ENCODE measurements around the gene NEUROD4. TPM values are rescaled to one million over a fixed set of nuclear protein-coding genes. Genes with fewer than 3 reads are reported as not detected.

NEUROD4 gene
- total RNA-seq, 2 experiments from 2014 or later, result not detected

DNA sequence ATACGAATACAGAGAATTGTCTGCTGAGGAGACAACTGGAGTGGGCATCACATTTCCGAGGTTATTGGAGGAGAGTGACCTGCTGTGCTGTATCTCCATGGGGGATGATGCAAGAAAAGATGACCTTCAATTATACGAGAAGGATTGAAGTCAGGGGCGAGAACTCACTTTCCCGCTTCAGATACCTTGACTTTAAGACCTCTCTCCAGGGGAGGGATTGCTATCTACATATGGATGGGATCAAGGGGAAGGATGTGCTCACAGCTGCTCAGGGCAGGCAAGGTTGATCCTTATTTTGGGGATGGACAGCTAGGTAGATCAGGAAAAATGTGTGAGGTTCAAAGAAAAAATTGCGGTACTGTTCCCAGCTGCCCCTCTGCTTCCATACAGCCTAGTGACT, 24.4 kb downstream of the NEUROD4 start:
- POLR2A ChIA-PET, result no interaction called here
- intact Hi-C loops (cut with micrococcal nuclease; ENCODE audit: unreplicated experiment), result no loop called here

DNA sequence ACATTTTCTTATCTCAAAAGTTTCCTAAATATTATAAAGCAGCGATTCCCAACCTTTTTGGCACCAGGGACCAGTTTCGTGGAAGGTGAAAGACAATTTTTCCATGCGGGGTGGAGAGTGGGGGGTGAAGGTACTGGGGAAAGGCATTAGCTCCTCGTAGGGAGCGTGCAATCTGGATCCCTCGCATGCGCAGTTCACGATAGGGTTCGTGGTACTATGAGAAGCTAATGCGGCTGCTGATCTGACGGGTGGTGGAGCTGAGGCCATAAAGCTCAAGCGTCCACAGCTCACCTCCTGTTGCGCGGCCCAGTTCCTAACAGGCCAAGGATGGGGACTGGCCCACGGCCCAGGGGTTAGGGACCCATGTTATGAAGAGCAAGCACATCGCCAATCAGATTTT, 29.9 kb downstream of the NEUROD4 start:
- Histone ChIP-seq H3K9me2 (ENCODE audit: insufficient read depth, low read length) (no peaks in the 10 kb centered on the region), H3K4me1 (ENCODE audit: insufficient read depth, low read length, poor library complexity, severe bottlenecking) (no peaks in the 10 kb centered on the region), H3K4me3 (ENCODE audit: low read depth, low read length, poor library complexity, severe bottlenecking) (no peak overlapping the region), H3K9me3 (ENCODE audit: low read length) (no peaks in the 10 kb centered on the region), H3K36me3 (ENCODE audit: insufficient read depth, low read length) (no peaks in the 10 kb centered on the region), H4K20me1 (ENCODE audit: insufficient read depth, low read length) (no peaks in the 10 kb centered on the region), H3K4me2 (ENCODE audit: low read length) (no peak overlapping the region), H3K27ac (ENCODE audit: low read depth, low read length, poor library complexity, severe bottlenecking) (no peak overlapping the region), H2AFZ (ENCODE audit: low read length) (no peak overlapping the region), H3K79me2 (ENCODE audit: insufficient read depth, low read depth, low read length) (no peaks in the 10 kb centered on the region)
- no TSS peak for BruUV-seq (replicated peaks)
- CTCF ChIA-PET (ENCODE audit: unreplicated experiment), result no interaction called here
- intact Hi-C loops (cut with micrococcal nuclease; ENCODE audit: unreplicated experiment), result no loop called here
- TF ChIP-seq, protein P1, sequence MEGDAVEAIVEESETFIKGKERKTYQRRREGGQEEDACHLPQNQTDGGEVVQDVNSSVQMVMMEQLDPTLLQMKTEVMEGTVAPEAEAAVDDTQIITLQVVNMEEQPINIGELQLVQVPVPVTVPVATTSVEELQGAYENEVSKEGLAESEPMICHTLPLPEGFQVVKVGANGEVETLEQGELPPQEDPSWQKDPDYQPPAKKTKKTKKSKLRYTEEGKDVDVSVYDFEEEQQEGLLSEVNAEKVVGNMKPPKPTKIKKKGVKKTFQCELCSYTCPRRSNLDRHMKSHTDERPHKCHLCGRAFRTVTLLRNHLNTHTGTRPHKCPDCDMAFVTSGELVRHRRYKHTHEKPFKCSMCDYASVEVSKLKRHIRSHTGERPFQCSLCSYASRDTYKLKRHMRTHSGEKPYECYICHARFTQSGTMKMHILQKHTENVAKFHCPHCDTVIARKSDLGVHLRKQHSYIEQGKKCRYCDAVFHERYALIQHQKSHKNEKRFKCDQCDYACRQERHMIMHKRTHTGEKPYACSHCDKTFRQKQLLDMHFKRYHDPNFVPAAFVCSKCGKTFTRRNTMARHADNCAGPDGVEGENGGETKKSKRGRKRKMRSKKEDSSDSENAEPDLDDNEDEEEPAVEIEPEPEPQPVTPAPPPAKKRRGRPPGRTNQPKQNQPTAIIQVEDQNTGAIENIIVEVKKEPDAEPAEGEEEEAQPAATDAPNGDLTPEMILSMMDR (conservative IDR thresholded peaks at IDR 0.05; ENCODE audit: low read length), result no peak
- TF ChIP-seq EZH2phosphoT487 (IDR thresholded peaks at IDR 0.05; ENCODE audit: borderline replicate concordance, low read depth, low read length), result no peak
- POLR2A ChIA-PET, result interaction anchor here (0.7 kb wide), 1 partner anchor 178 kb away, joined by 3 read pairs; no protein-coding TSS in a partner anchor
- DNase-seq (ENCODE audit: low spot score), result no peak

More for the DNA sequence above, 24.4 kb downstream of the NEUROD4 start:
- no peak overlapping the region for H3K27ac ChIP-seq (ENCODE audit: low read depth, low read length, poor library complexity, severe bottlenecking)
- no peak overlapping the region for H3K4me2 ChIP-seq (ENCODE audit: low read length)
- no peak for DNase-seq (ENCODE audit: low spot score)
- no peaks in the 10 kb centered on the region for H3K36me3 ChIP-seq (ENCODE audit: insufficient read depth, low read length)
- H3K4me3 ChIP-seq (ENCODE audit: low read depth, low read length, poor library complexity, severe bottlenecking), result no peak overlapping the region
- no peaks in the 10 kb centered on the region for H3K9me3 ChIP-seq (ENCODE audit: low read length)
- no peaks in the 10 kb centered on the region for H3K9me2 ChIP-seq (ENCODE audit: insufficient read depth, low read length)
- H3K4me1 ChIP-seq (ENCODE audit: insufficient read depth, low read length, poor library complexity, severe bottlenecking), result no peaks in the 10 kb centered on the region
- CTCF ChIA-PET (ENCODE audit: unreplicated experiment), result no interaction called here
- no TSS peak for BruUV-seq (replicated peaks)
- no peaks in the 10 kb centered on the region for H3K79me2 ChIP-seq (ENCODE audit: insufficient read depth, low read depth, low read length)
- no peak for TF ChIP-seq EZH2phosphoT487 (IDR thresholded peaks at IDR 0.05; ENCODE audit: borderline replicate concordance, low read depth, low read length)
- TF ChIP-seq, protein P1 (conservative IDR thresholded peaks at IDR 0.05; ENCODE audit: low read length), result no peak
- no peak overlapping the region for H2AFZ ChIP-seq (ENCODE audit: low read length)
- H4K20me1 ChIP-seq (ENCODE audit: insufficient read depth, low read length), result no peaks in the 10 kb centered on the region

- no peaks in the 10 kb centered on the region for H3K79me2 ChIP-seq (ENCODE audit: insufficient read depth, low read depth, low read length)
- no TSS peak for BruUV-seq (replicated peaks)
- no peaks in the 10 kb centered on the region for H3K4me1 ChIP-seq (ENCODE audit: insufficient read depth, low read length, poor library complexity, severe bottlenecking)
- H3K4me3 ChIP-seq (ENCODE audit: low read depth, low read length, poor library complexity, severe bottlenecking), result no peak overlapping the region
- no peak overlapping the region for H2AFZ ChIP-seq (ENCODE audit: low read length)
- no peaks in the 10 kb centered on the region for H3K9me2 ChIP-seq (ENCODE audit: insufficient read depth, low read length)
- intact Hi-C loops (cut with micrococcal nuclease; ENCODE audit: unreplicated experiment), result no loop called here
- H3K27ac ChIP-seq (ENCODE audit: low read depth, low read length, poor library complexity, severe bottlenecking), result no peak overlapping the region
- POLR2A ChIA-PET, result interaction anchor here (0.6 kb wide), 1 partner anchor 90 kb away, joined by 6 read pairs; no protein-coding TSS in a partner anchor
- CTCF ChIA-PET (ENCODE audit: unreplicated experiment), result no interaction called here
- no peaks in the 10 kb centered on the region for H3K9me3 ChIP-seq (ENCODE audit: low read length)
- TF ChIP-seq, protein P1 (conservative IDR thresholded peaks at IDR 0.05; ENCODE audit: low read length), result no peak
- TF ChIP-seq EZH2phosphoT487 (IDR thresholded peaks at IDR 0.05; ENCODE audit: borderline replicate concordance, low read depth, low read length), result no peak
- no peaks in the 10 kb centered on the region for H4K20me1 ChIP-seq (ENCODE audit: insufficient read depth, low read length)
- DNase-seq (ENCODE audit: low spot score), result no peak
- H3K36me3 ChIP-seq (ENCODE audit: insufficient read depth, low read length), result no peaks in the 10 kb centered on the region
- H3K4me2 ChIP-seq (ENCODE audit: low read length), result no peak overlapping the region
These were observed 31.6 kb downstream of the NEUROD4 start for GRCh38 chr12:55051197-55051947.
